Neural cell (in vitro differentiated cells): ENCODE results near the gene MTHFD1L.

Experiments used
- CTCF ChIP-seq: fragments of 450-650 bp; IDR thresholded peaks from 2 replicates; pipeline ENCODE4 v1.5.1; 2014; ENCODE audit warnings: antibody characterized with exemption, mild to moderate bottlenecking, moderate library complexity; ENCODE audit not compliant: poor library complexity, severe bottlenecking
- EZH2 ChIP-seq: fragments of 200-600, 300-800 bp; shearing (Covaris generic), sonication (generic); IDR thresholded peaks from 2 replicates; pipeline ENCODE4 v1.6.1; 2014; ENCODE audit warnings: antibody characterized with exemption, low read length, borderline replicate concordance, mild to moderate bottlenecking; ENCODE audit not compliant: insufficient read depth, poor library complexity, severe bottlenecking
- TAF1 ChIP-seq: IDR thresholded peaks from 2 replicates; pipeline ENCODE4 v1.6.1; 2012; ENCODE audit warnings: low read depth

- no peak for TF ChIP-seq CTCF
- no peak for TF ChIP-seq TAF1
- TF ChIP-seq EZH2 = no peak
These were observed 207.6 kb downstream of the MTHFD1L start for GRCh38 chr6:151073146-151073545.
